ENCODE results near the gene SYNE2.
"Not testable (repeated sequence)": the region's sequence is repeated elsewhere in the genome, so short reads cannot be mapped to it uniquely, and the experiment has no call there.

The SYNE2 gene

GRCh38 chr14:63869940-63870752 lies 17.3 kb downstream of the SYNE2 start:
- DNase-seq; in situ Hi-C loops (cut with MboI; ENCODE audit: low pct_unique_long_range_greater_than_20kb, low sequenced_read_pairs): not testable (repeated sequence)

DNA sequence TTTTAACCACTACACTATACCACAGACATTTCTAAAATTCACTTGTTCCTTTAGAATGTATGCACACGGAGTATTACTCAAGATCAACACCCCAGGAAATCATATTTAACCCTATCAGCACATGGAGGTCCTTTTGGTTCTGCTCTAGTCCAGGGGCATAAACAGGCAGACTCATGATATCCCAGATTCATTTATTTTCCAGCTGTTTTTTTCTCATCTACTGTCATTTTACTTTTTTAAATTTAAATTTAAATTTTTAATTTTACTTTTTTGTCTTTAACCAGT lies 17.9 kb downstream of the SYNE2 start:
- in situ Hi-C loops (cut with MboI; ENCODE audit: low pct_unique_long_range_greater_than_20kb, low sequenced_read_pairs), result not testable (repeated sequence)

DNA sequence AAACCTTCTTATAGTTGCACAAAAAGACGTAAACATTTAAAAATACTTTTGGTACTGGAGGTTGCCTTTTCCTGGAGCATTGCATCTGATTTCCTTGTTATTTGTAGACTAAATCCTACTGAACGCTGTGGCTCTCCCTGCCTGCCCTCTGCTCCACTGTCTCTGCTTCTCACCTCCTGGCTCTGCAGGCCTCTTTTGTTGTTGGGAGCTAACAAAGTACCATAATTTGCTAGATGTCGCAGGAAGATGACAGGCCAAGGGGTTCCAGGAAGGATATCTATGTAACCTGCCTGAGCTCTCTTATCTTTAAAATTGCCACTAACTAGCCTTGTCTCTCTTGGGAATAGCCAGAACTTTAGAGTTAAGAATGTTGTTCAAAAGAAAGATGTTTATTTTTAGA lies 21.4 kb downstream of the SYNE2 start:
- in situ Hi-C loops (cut with MboI; ENCODE audit: low pct_unique_long_range_greater_than_20kb, low sequenced_read_pairs), result no loop called here

More for the DNA sequence above, 17.9 kb downstream of the SYNE2 start:
- not testable (repeated sequence) for DNase-seq

GRCh38 chr14:63875311-63875710 lies 22.5 kb downstream of the SYNE2 start:
- in situ Hi-C loops (cut with MboI; ENCODE audit: low pct_unique_long_range_greater_than_20kb, low sequenced_read_pairs), result no loop called here
- DNase-seq, result no peak

More for the DNA sequence above, 21.4 kb downstream of the SYNE2 start:
- no peak for DNase-seq

DNA sequence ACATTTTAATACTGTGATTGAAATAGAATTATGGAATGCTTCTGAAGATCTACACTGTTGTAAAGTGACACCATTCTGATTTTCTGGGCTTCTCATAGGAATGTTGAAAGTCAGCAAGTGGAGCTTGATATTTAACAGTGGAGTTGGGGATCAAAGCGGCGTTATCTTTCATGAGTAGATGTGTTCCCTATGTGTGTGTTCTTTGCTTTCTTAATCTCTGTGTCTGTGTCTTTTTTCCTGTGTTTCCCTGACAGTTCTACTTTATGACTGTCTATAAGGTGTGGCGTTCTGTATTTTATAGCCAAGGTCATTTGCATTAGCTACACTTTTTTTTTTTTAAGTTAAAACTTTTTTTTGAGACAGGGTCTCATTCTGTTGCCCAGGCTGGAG lies 24.7 kb downstream of the SYNE2 start:
- in situ Hi-C loops (cut with MboI; ENCODE audit: low pct_unique_long_range_greater_than_20kb, low sequenced_read_pairs), result no loop called here
- no peak for DNase-seq

DNA sequence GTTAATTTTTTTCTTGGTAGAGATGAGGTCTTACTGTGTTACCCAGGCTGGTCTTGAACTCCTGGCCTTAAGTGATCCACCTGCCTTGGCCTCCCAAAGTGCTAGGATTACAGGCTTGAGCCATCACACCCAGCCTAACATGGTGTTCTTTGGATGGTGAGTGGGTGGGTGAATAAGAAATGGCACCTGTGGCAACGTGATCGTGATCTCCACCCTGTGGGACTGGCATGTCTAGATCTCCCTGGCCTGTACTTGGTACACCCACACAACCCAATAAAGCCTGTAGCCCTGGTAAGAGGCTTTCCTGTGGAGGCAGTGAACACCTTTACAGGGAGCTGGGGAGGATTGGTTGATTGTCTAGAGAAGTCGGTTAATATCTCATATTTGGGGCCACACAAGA lies 25.2 kb downstream of the SYNE2 start:
- in situ Hi-C loops (cut with MboI; ENCODE audit: low pct_unique_long_range_greater_than_20kb, low sequenced_read_pairs), result no loop called here
- no peak for DNase-seq

DNA sequence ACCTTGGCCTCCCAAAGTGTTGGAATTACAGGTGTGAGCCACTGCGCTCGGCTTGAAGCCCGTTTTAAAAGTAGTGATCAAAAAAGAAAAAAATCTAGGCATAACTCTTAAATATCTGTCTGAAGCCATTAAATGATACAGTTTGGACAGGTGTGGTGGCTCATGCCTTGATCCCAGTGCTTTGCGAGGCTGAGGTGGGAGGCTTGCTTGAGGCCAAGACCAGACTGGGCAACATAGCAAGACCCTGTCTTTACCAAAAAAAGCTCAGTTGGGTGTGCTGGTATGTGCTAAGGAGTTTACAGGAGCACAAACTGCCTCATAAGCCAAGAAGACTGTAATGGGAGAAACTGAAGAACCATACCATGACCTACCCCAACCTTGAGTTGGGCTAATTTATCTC lies 26.0 kb downstream of the SYNE2 start:
- in situ Hi-C loops (cut with MboI; ENCODE audit: low pct_unique_long_range_greater_than_20kb, low sequenced_read_pairs), result no loop called here
- no peak for DNase-seq

DNA sequence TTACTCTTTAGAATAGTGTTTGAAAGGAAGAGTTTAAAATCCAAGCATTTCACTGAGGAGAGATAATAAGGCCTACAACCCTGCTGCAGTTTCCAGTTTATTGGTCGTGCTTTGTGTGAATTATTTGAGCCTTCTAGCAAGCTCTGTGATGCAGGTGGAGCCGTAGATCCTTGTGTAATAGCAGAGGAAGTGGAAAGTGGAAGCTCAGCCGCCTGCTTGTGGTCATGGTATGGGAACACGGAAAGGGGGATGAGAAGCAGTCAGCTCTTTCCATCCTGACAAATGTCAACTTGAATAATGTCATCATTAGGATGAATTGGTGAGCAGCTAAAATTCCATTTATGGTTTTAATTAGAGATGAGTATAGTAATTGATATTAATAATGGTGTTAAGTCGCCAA lies 29.1 kb downstream of the SYNE2 start:
- in situ Hi-C loops (cut with MboI; ENCODE audit: low pct_unique_long_range_greater_than_20kb, low sequenced_read_pairs), result no loop called here
- DNase-seq, result peak; percentile 42

GRCh38 chr14:63887899-63888298 lies 35.1 kb downstream of the SYNE2 start:
- in situ Hi-C loops (cut with MboI; ENCODE audit: low pct_unique_long_range_greater_than_20kb, low sequenced_read_pairs), result no loop called here
- DNase-seq, result no peak

GRCh38 chr14:63890553-63890952 lies 37.7 kb downstream of the SYNE2 start:
- in situ Hi-C loops (cut with MboI; ENCODE audit: low pct_unique_long_range_greater_than_20kb, low sequenced_read_pairs), result no loop called here
- DNase-seq, result no peak

GRCh38 chr14:63891148-63891975 lies 38.6 kb downstream of the SYNE2 start:
- in situ Hi-C loops (cut with MboI; ENCODE audit: low pct_unique_long_range_greater_than_20kb, low sequenced_read_pairs), result no loop called here
- DNase-seq, result no peak

DNA sequence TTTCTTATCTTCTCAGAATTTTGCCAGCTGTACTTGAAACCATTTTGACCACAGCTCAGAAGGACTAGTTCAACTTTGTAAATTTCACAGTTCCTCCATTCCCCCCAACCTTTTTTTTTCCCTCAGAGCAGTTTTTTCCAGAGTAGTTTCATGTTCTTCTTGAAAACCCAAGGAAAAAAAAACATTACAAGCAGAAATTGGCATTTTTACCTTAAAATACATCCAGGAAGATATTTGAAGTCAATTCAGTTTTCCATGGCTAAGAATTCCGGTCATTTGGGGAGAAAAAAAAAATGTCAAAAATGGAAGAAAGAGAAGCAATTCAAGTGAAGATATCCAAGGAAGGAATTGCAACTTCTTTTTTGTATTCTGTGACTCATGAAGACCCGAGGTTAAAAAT lies 39.5 kb downstream of the SYNE2 start:
- in situ Hi-C loops (cut with MboI; ENCODE audit: low pct_unique_long_range_greater_than_20kb, low sequenced_read_pairs), result no loop called here
- no peak for DNase-seq

GRCh38 chr14:63893701-63894458 lies 41.1 kb downstream of the SYNE2 start:
- DNase-seq, result no peak
- in situ Hi-C loops (cut with MboI; ENCODE audit: low pct_unique_long_range_greater_than_20kb, low sequenced_read_pairs), result no loop called here

DNA sequence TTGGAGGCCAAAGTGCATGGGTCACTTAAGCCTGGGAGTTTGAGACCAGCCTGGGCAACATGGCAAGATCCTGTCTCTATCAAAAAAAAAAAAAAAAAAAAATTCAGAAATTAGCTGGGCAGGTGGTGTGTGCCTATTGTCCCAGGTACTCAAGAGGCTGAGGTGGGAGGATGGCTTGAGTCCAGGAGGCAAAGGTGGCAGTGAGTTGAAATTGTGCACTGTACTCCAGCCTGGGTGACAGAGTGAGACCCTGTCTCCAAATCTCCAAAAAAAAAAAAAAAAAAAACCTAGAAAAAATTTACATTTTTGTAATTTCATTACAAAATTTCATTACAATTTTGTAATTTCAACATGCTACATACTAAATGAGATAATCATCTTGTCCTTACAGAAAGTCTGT lies 42.7 kb downstream of the SYNE2 start:
- DNase-seq, result no peak
- in situ Hi-C loops (cut with MboI; ENCODE audit: low pct_unique_long_range_greater_than_20kb, low sequenced_read_pairs), result no loop called here

DNA sequence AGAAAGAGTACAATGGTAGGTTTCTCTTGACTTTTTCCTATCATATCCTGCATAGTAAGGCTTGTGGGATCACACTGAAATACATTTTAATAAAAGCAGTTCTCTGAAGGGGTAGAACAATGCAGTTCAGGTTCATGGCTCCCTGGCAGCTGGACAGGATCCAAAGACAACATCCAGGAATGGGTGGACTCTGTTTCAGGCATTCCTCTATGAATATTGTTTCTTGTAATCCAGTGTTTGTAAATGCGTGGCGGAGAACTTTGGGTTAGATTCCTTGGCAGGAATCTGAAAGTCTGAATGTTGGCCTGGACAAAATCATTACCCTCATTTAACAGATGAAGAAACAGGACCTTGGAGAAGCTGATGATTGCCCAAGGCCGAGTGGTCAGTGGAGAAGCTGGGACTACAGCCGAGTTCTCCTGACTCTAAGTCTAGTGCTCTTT lies 43.5 kb downstream of the SYNE2 start:
- DNase-seq, result no peak
- in situ Hi-C loops (cut with MboI; ENCODE audit: low pct_unique_long_range_greater_than_20kb, low sequenced_read_pairs), result no loop called here

DNA sequence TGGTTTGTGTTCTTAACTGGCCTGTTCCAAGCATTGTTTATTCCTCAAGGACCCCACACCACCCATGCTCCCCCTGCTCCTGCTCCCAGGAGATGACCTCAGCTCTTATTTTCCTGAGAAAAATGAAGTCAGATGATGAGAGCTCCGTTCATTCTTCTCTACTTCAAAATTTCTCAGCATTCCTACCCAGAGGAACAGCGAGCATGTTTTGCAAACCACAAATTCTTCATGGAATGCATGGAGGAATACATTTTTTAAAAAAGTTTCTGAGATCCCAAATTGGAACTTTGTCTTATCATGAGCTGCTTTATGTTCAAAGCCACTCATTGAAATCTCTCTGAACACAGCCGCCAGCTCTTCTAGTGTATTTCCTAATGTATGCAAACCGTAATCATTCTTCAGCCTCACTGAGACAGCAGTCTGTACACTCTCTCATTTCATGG lies 44.9 kb downstream of the SYNE2 start:
- in situ Hi-C loops (cut with MboI; ENCODE audit: low pct_unique_long_range_greater_than_20kb, low sequenced_read_pairs), result no loop called here
- no peak for DNase-seq

GRCh38 chr14:63899953-63900352 lies 47.1 kb downstream of the SYNE2 start:
- DNase-seq, result peak; percentile 49
- in situ Hi-C loops (cut with MboI; ENCODE audit: low pct_unique_long_range_greater_than_20kb, low sequenced_read_pairs), result no loop called here

DNA sequence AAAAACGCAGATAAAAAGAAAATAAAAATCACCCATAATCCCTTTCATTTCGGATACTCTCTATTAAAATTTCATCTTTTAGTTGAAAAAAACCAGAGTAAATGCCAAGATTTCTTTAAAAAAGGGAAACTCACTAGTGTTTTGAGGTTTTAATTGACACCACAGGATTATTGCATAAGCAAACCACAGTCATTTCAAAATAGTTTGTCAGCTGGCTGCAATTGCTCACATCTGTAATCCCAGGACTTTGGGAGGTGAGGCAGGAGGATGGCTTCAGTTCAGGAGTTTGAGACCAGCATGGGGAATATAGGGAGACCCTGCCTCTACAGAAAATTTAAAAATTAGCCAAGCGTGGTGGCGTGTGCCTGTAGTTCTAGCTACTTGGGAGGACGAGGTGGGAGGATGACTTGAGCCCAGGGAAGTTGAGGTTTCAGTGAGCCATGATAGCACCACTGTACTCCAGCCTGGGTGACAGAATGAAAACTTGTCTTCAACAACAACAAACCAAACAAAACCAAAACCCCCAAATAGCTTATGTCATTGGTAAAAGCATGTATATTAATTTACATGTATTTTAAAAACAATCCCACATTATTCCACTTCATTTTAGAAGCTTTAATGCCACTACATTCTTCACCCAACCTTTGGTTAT lies 48.8 kb downstream of the SYNE2 start:
- peak; percentile 61 for DNase-seq
- in situ Hi-C loops (cut with MboI; ENCODE audit: low pct_unique_long_range_greater_than_20kb, low sequenced_read_pairs), result no loop called here

GRCh38 chr14:63902375-63902976 lies 49.7 kb downstream of the SYNE2 start:
- no peak for DNase-seq
- in situ Hi-C loops (cut with MboI; ENCODE audit: low pct_unique_long_range_greater_than_20kb, low sequenced_read_pairs), result no loop called here
